ENCODE data around the gene TMEM44.
A peak's percentile ranks its signal among the peaks of the same experiment; 100 is the strongest.

The TMEM44 gene

DNA sequence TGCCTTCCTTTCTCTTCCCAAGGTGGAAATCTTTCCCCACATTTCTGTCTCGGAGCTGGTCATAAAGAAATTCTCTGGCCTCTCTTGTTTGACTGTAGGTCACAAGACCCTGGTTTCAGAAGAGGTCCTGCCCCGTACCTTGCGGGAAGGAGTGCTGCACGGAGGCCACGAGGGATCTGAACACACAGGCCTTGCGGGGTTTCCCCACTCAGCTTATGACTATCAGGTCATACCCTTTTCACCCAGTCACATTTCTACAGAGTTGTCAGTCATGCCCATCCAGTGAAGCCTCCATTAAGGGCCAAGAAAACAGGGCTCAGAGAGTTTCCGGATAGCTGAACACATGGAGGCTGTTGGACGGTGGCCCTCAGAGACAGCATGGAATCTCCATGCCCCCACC is 91.7 kb downstream of the TMEM44 start:
- no peaks in the 10 kb centered on the region for H3K36me3 ChIP-seq (ENCODE audit: control insufficient read depth, insufficient read depth, low read length)
- TF ChIP-seq, protein P1, sequence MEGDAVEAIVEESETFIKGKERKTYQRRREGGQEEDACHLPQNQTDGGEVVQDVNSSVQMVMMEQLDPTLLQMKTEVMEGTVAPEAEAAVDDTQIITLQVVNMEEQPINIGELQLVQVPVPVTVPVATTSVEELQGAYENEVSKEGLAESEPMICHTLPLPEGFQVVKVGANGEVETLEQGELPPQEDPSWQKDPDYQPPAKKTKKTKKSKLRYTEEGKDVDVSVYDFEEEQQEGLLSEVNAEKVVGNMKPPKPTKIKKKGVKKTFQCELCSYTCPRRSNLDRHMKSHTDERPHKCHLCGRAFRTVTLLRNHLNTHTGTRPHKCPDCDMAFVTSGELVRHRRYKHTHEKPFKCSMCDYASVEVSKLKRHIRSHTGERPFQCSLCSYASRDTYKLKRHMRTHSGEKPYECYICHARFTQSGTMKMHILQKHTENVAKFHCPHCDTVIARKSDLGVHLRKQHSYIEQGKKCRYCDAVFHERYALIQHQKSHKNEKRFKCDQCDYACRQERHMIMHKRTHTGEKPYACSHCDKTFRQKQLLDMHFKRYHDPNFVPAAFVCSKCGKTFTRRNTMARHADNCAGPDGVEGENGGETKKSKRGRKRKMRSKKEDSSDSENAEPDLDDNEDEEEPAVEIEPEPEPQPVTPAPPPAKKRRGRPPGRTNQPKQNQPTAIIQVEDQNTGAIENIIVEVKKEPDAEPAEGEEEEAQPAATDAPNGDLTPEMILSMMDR (IDR thresholded peaks at IDR 0.05; ENCODE audit: insufficient read depth, low read length, poor library complexity, severe bottlenecking), result no peak
- H3K4me3 ChIP-seq (replicated peaks; ENCODE audit: low read depth, low read length), result no peak overlapping the region
- no peaks in the 10 kb centered on the region for H3K27me3 ChIP-seq (replicated peaks; ENCODE audit: control insufficient read depth, insufficient read depth, low read length)
- peak; percentile 32 for DNase-seq (ENCODE audit: extremely low read depth, insufficient read length)

DNA sequence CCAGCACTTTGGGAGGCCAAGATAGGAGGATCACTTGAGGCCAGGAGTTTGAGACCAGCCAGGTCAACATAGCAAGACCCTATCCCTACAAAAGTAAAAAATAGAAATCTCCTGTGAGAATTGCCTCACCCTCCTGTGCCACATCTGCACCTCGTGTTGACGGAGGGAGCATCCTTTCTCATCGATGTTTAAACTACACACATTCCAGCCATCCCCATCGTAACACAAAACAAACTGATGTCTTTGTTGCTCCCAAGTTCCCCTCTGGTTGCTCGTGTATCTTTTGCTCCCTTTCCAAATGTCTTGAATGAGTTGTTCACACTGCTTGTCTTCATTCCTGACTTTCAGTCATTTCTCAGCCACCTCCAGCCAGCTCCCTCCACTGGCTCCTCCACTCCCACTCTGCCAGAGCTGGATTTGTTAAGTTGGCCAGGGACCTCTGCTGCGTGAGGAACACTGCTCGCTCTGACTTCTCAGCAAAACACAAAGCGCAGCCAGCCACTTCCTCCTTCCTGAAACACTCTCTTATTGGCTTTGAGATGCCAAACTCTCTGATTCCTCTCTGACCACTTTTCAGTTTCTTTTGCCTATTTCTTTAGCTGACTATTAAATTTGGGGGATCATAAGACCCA is 92.8 kb downstream of the TMEM44 start:
- TF ChIP-seq, protein P1 (IDR thresholded peaks at IDR 0.05; ENCODE audit: insufficient read depth, low read length, poor library complexity, severe bottlenecking), result no peak
- Histone ChIP-seq H3K36me3 (ENCODE audit: control insufficient read depth, insufficient read depth, low read length) (no peaks in the 10 kb centered on the region), H3K27me3 (replicated peaks; ENCODE audit: control insufficient read depth, insufficient read depth, low read length) (no peaks in the 10 kb centered on the region), H3K4me3 (replicated peaks; ENCODE audit: low read depth, low read length) (no peak overlapping the region)
- no peak for DNase-seq (ENCODE audit: extremely low read depth, insufficient read length)

DNA sequence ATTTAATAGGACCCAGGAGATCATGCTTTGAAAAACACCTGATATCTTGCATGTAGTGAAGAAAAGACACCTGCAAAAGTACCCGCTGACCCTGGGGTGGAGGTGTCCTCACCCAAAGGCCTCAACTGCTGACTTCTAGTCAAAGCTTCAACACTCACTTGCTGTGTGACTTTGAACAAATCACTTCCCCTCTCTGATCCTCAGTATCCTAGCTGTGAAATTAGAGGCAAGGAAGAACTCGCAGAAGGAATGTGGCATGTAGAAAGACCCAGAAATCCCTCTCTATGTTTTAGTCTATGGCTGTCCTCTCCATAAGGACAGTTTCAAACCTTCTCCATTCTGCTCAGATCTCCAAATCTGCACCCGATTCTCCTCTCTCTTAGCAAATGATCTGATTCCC is 93.7 kb downstream of the TMEM44 start:
- TF ChIP-seq, protein P1 (IDR thresholded peaks at IDR 0.05; ENCODE audit: insufficient read depth, low read length, poor library complexity, severe bottlenecking), result no peak
- no peak overlapping the region for H3K4me3 ChIP-seq (replicated peaks; ENCODE audit: low read depth, low read length)
- no peaks in the 10 kb centered on the region for H3K36me3 ChIP-seq (ENCODE audit: control insufficient read depth, insufficient read depth, low read length)
- no peaks in the 10 kb centered on the region for H3K27me3 ChIP-seq (replicated peaks; ENCODE audit: control insufficient read depth, insufficient read depth, low read length)
- no peak for DNase-seq (ENCODE audit: extremely low read depth, insufficient read length)

DNA sequence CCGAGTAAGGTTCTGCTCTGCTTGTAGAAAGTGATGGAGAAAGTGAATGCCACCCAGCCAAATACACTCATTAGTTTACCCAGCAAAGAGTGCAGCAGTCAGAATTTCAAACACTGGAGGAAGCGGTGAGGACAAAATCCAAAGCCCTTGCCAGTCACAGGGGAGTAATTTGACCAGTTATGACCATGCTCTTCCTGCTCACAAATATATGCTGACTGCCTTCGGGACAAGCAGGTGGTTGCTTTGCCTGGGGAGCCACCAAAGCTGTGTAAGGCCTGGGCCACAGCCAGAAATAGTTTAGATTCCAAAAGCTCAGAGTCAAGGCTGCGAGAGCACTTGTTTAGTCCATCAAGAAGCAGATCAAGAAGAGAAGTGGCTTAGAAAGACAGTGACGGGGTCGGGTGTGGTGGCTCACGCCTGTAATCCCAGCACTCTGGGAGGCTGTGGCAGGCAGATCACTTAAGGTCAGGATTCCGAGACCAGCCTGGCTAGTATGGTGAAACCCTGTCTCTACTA is 95.4 kb downstream of the TMEM44 start:
- TF ChIP-seq, protein P1 (IDR thresholded peaks at IDR 0.05; ENCODE audit: insufficient read depth, low read length, poor library complexity, severe bottlenecking), result no peak
- H3K36me3 ChIP-seq (ENCODE audit: control insufficient read depth, insufficient read depth, low read length), result no peaks in the 10 kb centered on the region
- no peaks in the 10 kb centered on the region for H3K27me3 ChIP-seq (replicated peaks; ENCODE audit: control insufficient read depth, insufficient read depth, low read length)
- no peak overlapping the region for H3K4me3 ChIP-seq (replicated peaks; ENCODE audit: low read depth, low read length)
- no peak for DNase-seq (ENCODE audit: extremely low read depth, insufficient read length)
